ENCODE data around the gene FHL3. TPM values are rescaled to one million over a fixed set of nuclear protein-coding genes. Genes with fewer than 3 reads are reported as not detected.

FHL3 gene
- total and polyA plus RNA-seq, 2 of the 4 experiments (the other 2 are of a cell fraction): 11.5 to 27.1 TPM

DNA sequence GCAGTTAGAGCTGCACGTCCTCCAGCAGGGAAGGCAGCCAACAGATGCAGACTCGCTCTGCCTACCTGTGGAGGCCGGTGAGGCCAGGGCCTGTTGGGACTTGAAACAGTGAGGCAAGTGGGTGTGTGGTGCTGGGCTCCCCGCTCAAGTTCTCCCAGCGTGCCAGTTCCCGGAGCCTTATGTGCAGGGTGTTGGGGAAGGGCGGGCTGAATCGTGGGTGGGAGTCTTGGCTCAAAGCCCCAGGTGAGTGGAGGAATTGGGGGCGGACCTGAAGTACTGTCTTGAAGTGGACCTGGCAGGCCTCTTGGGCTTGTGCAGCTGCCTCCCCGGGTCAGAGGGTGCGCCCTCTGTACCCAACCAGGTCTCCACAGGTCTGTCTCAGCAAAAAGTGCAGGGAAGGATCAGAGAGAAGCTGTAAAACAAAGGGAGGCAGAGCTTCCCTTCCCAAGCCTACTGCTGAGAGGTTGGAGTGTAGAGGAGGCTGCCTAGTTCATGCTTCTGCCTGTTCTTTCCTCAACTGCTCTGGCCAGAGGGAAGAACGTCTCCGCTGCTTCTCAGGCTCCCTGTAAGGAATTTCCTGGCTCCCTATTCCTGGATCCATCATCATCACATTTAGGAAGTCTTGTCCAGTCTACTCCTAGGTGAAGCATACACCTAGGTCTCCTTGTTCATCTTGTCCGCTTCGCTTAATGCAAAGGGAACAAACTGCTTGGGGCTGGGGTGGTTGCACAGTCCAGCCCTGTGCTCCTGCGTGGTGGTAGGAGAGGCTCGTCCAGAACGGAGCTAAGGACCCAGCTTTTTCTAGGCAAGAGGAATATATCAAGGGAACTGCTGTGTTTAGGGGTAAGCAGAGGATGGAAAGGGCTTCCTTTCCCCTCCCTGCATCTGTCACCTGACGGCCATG lies 22.1 kb upstream of the FHL3 start:
- Histone ChIP-seq H3K4ac (ENCODE audit: low read depth, low read length) (no peak overlapping the region), H4K91ac (ENCODE audit: insufficient read depth, low read depth, low read length) (no peak overlapping the region), H3K9me3 (ENCODE audit: control insufficient read depth, insufficient read depth, low read length) (no peaks in the 10 kb centered on the region), H3K9me1 (ENCODE audit: insufficient read depth, low read length) (no peaks in the 10 kb centered on the region), H2BK120ac (ENCODE audit: low read depth, low read length) (no peak overlapping the region), H3K14ac (replicated peaks; ENCODE audit: low read depth, low read length) (no peak overlapping the region), H2AFZ (replicated peaks; ENCODE audit: low read length, poor library complexity) (no peak overlapping the region), H3K4me1 (ENCODE audit: control insufficient read depth, insufficient read depth, low read length) (peaks cover 18% of the 10 kb centered on the region; the same call in 1 of the 2 replicates), H3K27me3 (ENCODE audit: control insufficient read depth, insufficient read depth, low read length) (no peaks in the 10 kb centered on the region), H4K8ac (ENCODE audit: low read depth in 2 of 2, low read length in 2 of 2) (no peak overlapping the region), H3K4me3 (ENCODE audit: insufficient read depth, low read depth, low read length) (no peak overlapping the region), H3K36me3 (ENCODE audit: control insufficient read depth, insufficient read depth, low read length) (peaks cover 24% of the 10 kb centered on the region), H3K79me1 (ENCODE audit: low read depth in 1 of 2, low read length in 2 of 2) (no peaks in the 10 kb centered on the region; a peak in 1 of 4 replicates), H2AK9ac (replicated peaks; ENCODE audit: low read depth, low read length, poor library complexity) (no peak overlapping the region), H4K5ac (ENCODE audit: low read depth, low read length) (no peak overlapping the region), H3K18ac (ENCODE audit: low read depth, low read length) (no peak overlapping the region), H2BK5ac (ENCODE audit: low read depth, low read length, poor library complexity, severe bottlenecking) (no peak overlapping the region), H2BK20ac (ENCODE audit: low read depth, low read length) (no peak overlapping the region), H2AK5ac (ENCODE audit: low read depth, low read length) (no peak overlapping the region), H3K56ac (ENCODE audit: extremely low read depth, insufficient read depth, low read length) (no peak overlapping the region), H3K4me2 (ENCODE audit: low read depth, low read length) (no peak overlapping the region), H2BK15ac (ENCODE audit: low read depth, low read length) (no peak overlapping the region), H4K20me1 (ENCODE audit: insufficient read depth, low read length) (no peaks in the 10 kb centered on the region), H3K23ac (ENCODE audit: low read depth, low read length) (no peak overlapping the region), H3K27ac (ENCODE audit: insufficient read depth, low read length) (no peak overlapping the region), H3K9ac (ENCODE audit: low read depth, low read length) (no peak overlapping the region)
- WGBS, 2 experiments (ENCODE audit: extremely low coverage in 2 of 2, insufficient read length in 1 of 2): 89% methylated on average over 6 of the region's 19 CpGs; no CpG with 5 or more reads in 1 of the 2 experiments
- TF ChIP-seq NFE2L2 (IDR thresholded peaks at IDR 0.05; ENCODE audit: low read depth, low read length): no peak
- TF ChIP-seq CTCF (conservative IDR thresholded peaks at IDR 0.05; ENCODE audit: low read depth, low read length): no peak
- TF ChIP-seq CEBPB (IDR thresholded peaks at IDR 0.05; ENCODE audit: low read depth, low read length): no peak
- no peak for TF ChIP-seq RAD21 (IDR thresholded peaks at IDR 0.05; ENCODE audit: low read length)
- no peak for TF ChIP-seq MXI1 (IDR thresholded peaks at IDR 0.05; ENCODE audit: borderline replicate concordance, low read depth, low read length)
- no peak for TF ChIP-seq RFX5 (IDR thresholded peaks at IDR 0.05; ENCODE audit: low read depth, low read length)
- no peak for TF ChIP-seq MAZ (IDR thresholded peaks at IDR 0.05; ENCODE audit: borderline replicate concordance, low read depth, low read length)
- TF ChIP-seq, protein P1, sequence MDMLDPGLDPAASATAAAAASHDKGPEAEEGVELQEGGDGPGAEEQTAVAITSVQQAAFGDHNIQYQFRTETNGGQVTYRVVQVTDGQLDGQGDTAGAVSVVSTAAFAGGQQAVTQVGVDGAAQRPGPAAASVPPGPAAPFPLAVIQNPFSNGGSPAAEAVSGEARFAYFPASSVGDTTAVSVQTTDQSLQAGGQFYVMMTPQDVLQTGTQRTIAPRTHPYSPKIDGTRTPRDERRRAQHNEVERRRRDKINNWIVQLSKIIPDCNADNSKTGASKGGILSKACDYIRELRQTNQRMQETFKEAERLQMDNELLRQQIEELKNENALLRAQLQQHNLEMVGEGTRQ (IDR thresholded peaks at IDR 0.05; ENCODE audit: low read depth, low read length): no peak
- TF ChIP-seq, protein P2, sequence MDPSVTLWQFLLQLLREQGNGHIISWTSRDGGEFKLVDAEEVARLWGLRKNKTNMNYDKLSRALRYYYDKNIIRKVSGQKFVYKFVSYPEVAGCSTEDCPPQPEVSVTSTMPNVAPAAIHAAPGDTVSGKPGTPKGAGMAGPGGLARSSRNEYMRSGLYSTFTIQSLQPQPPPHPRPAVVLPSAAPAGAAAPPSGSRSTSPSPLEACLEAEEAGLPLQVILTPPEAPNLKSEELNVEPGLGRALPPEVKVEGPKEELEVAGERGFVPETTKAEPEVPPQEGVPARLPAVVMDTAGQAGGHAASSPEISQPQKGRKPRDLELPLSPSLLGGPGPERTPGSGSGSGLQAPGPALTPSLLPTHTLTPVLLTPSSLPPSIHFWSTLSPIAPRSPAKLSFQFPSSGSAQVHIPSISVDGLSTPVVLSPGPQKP (IDR thresholded peaks at IDR 0.05; ENCODE audit: borderline replicate concordance, low read depth, low read length): no peak
- TF ChIP-seq SMC3 (IDR thresholded peaks at IDR 0.05; ENCODE audit: low read depth, low read length): no peak
- no peak for TF ChIP-seq FOS (IDR thresholded peaks at IDR 0.05; ENCODE audit: low read depth, low read length)
- TF ChIP-seq BHLHE40 (IDR thresholded peaks at IDR 0.05; ENCODE audit: low read depth, low read length): no peak
- ChIA-PET CTCF (interaction anchor here (0.6 to 2.1 kb wide), 4 partner anchors 9 to 807 kb away, joined by 3 to 7 read pairs (median 4); no protein-coding TSS in a partner anchor), POLR2A (ENCODE audit: unreplicated experiment) (interaction anchor here (0.6 kb wide), 1 partner anchor 1553 kb away, joined by 3 read pairs; no protein-coding TSS in a partner anchor)
- BruUV-seq (replicated peaks): no TSS peak
- in situ Hi-C loops (cut with MboI; ENCODE audit: low sequenced_read_pairs): loop anchor here (5.0 kb wide), 1 partner anchor 805 kb away; no protein-coding TSS in a partner anchor
- dilution Hi-C loops (cut with HindIII; ENCODE audit: low sequenced_read_pairs, unreplicated experiment): no loop called here
- DNase-seq (no peak), ATAC-seq (ENCODE audit: low read depth) (no peak)
- intact Hi-C loops (cut with micrococcal nuclease): loop anchor here (2.0 to 5.0 kb wide), 3 partner anchors 475 to 807 kb away; no protein-coding TSS in a partner anchor

Data from IMR-90 (cell line).